A549 treated with Mapracorat at 1 μM for 4 hours (cell line): ENCODE measurements around the gene KIF2B. TPM values are rescaled to one million over a fixed set of nuclear protein-coding genes. Genes with fewer than 3 reads are reported as not detected.

ENCODE experiments used
- total RNA-seq: library from RNA; stranded (reverse); fragments of 200-300 nt; extraction: Qiagen RNA extraction; gene quantifications from 5 replicates; pipeline ENCODE4 v1.2.3, GENCODE V29; 2022

The KIF2B gene
- total RNA-seq: not detected in 5 replicates

GRCh38 chr17:53822764-53823163 lies at the start of gene KIF2B:
KIF2B (plus strand) TSS chr17:53822927; CDS start chr17:53823034, 107 bp downstream.

